K562 (cell line): ENCODE data around the gene EFHC2. TPM values are rescaled to one million over a fixed set of nuclear protein-coding genes. Genes with fewer than 3 reads are reported as not detected.

Experiments
- ATAC-seq: fragments of 200-7000 bp; cut with Tn5 transposase; 3 replicates; pipeline ENCODE4 v1.9.1; 2020; ENCODE audit warnings: moderate library complexity
- BruUV-seq: library from RNA; stranded (reverse); fragments of 400-500 nt; replicated peaks from 2 replicates; lab custom pipeline; 2021; lab: Mats Ljungman, UMichigan
- CTCF ChIA-PET: fragments of 300-600 bp; formaldehyde crosslinking; extraction: SDS; loops from one replicate; lab custom pipeline; 2021; ENCODE audit warnings: low intra/inter-chr PET ratio; lab: Yijun Ruan, JAX
- POLR2A ChIA-PET: fragments of 300-600, 350-650 bp; sonication (Branson Sonifier 250); formaldehyde crosslinking; extraction: SDS; loops from one replicate; lab custom pipeline; 2021; ENCODE audit warnings: antibody characterized with exemption, inconsistent platforms; lab: Yijun Ruan, JAX
- DNase-seq, 4 experiments: peaks; one replicate each; pipeline versions ENCODE4 v3.0.0 to v3.0.0-alpha.2; 2011 to 2018; ENCODE audit warnings: low spot score in 3 of 4, mixed read lengths in 3 of 4; ENCODE audit errors: extremely low read depth in 1 of 4
- FAIRE-seq: peaks from 2 replicates; lab custom pipeline; 2011; peaks lifted over from hg19 to GRCh38; lab: Jason Lieb, UNC
- H2AFZ ChIP-seq: 2 replicates; pipeline ENCODE4 v1.6.0; 2011; ENCODE audit warnings: low read depth, low read length, control low read depth, inconsistent platforms
- H3K27ac ChIP-seq: fragments of 200-600 bp; 3 replicates; pipeline ENCODE4 v1.8.0; 2011; ENCODE audit warnings: low read depth, mild to moderate bottlenecking, control low read depth, inconsistent platforms, low read length, moderate library complexity, mixed read lengths; ENCODE audit errors: extremely low read depth
- H3K27me3 ChIP-seq, 2 experiments: fragments of 300-600 bp in 1 of 2; 2 replicates in 1 of 2; 3 replicates in 1 of 2; pipeline versions ENCODE4 v1.6.0 to v1.8.0; 2011; ENCODE audit warnings: inconsistent platforms in 2 of 2, low read length in 2 of 2, mild to moderate bottlenecking in 1 of 2, mixed read lengths in 1 of 2, moderate library complexity in 1 of 2; ENCODE audit not compliant: control insufficient read depth in 2 of 2, insufficient read depth in 2 of 2
- H3K36me3 ChIP-seq: fragments of 300-600 bp; 3 replicates; pipeline ENCODE4 v1.8.0; 2011; ENCODE audit warnings: mild to moderate bottlenecking, low read length, inconsistent platforms; ENCODE audit not compliant: control insufficient read depth, insufficient read depth
- H3K4me1 ChIP-seq, 2 experiments: fragments of 200-600 bp in 1 of 2; replicated peaks in 1 of 2; 2 replicates in 1 of 2; 3 replicates in 1 of 2; pipeline versions ENCODE4 v1.5.1 to v1.8.0; 2011; ENCODE audit warnings: inconsistent platforms in 2 of 2, low read length in 2 of 2, mild to moderate bottlenecking in 1 of 2, mixed read lengths in 1 of 2, moderate library complexity in 1 of 2; ENCODE audit not compliant: control insufficient read depth in 2 of 2, insufficient read depth in 2 of 2
- H3K4me2 ChIP-seq: 2 replicates; pipeline ENCODE4 v1.6.1; 2011; ENCODE audit warnings: low read length, control low read depth, inconsistent platforms, mixed read lengths; ENCODE audit not compliant: insufficient read depth
- H3K4me3 ChIP-seq: fragments of 200-600 bp; sonication (generic), shearing (Covaris generic); 2 replicates; pipeline ENCODE4 v1.5.1; 2016; ENCODE audit warnings: control low read depth, inconsistent platforms
- H3K79me2 ChIP-seq: fragments of 200-600 bp; 3 replicates; pipeline ENCODE4 v1.8.0; 2011; ENCODE audit warnings: low read length, inconsistent platforms; ENCODE audit not compliant: control insufficient read depth, insufficient read depth
- H3K9ac ChIP-seq, 2 experiments: 2 replicates each; pipeline versions ENCODE4 v1.6.0 to v1.6.1; 2011; ENCODE audit warnings: low read depth in 2 of 2, low read length in 2 of 2, control low read depth in 1 of 2, inconsistent platforms in 1 of 2, mild to moderate bottlenecking in 1 of 2, mixed read lengths in 1 of 2; ENCODE audit not compliant: insufficient read depth in 1 of 2
- H3K9me1 ChIP-seq: one replicate; pipeline ENCODE4 v1.6.0; 2011; ENCODE audit warnings: inconsistent platforms, mild to moderate bottlenecking, low read length, moderate library complexity; ENCODE audit not compliant: control insufficient read depth, insufficient read depth
- H3K9me3 ChIP-seq: replicated peaks from 2 replicates; pipeline ENCODE4 v1.5.1; 2011; ENCODE audit warnings: low read depth, low read length, inconsistent platforms; ENCODE audit not compliant: control insufficient read depth, insufficient read depth
- H4K20me1 ChIP-seq: replicated peaks from 2 replicates; pipeline ENCODE4 v1.6.1; 2011; ENCODE audit warnings: low read length, inconsistent platforms, mixed read lengths; ENCODE audit not compliant: control insufficient read depth, insufficient read depth
- CXXC5 ChIP-seq: fragments of 250-450 bp; sonication (Bioruptor Pico); IDR thresholded peaks from 2 replicates; pipeline ENCODE4 v1.8.0; 2022; ENCODE audit warnings: inconsistent platforms, mild to moderate bottlenecking, moderate library complexity
- EGR1 ChIP-seq: fragments of 450-650 bp; conservative IDR thresholded peaks from 2 replicates; pipeline ENCODE4 v1.6.1; 2017; ENCODE audit warnings: mild to moderate bottlenecking
- HOMEZ ChIP-seq: fragments of 250-450 bp; sonication (Bioruptor Pico); IDR thresholded peaks from 2 replicates; pipeline ENCODE4 v1.4.0; 2020; ENCODE audit warnings: mild to moderate bottlenecking, moderate library complexity
- JUNB ChIP-seq: fragments of 450-650 bp; formaldehyde crosslinking; conservative IDR thresholded peaks from 2 replicates; pipeline ENCODE4 v1.4.0; 2020; ENCODE audit warnings: mild to moderate bottlenecking
- KDM4B ChIP-seq, 2 experiments: fragments of 450-650 bp in 1 of 2; sonication (generic) in 1 of 2; IDR thresholded peaks; 2 replicates each; pipeline ENCODE4 v1.6.1; 2016 to 2017; ENCODE audit warnings: borderline replicate concordance in 2 of 2, antibody characterized with exemption in 1 of 2, low read depth in 1 of 2, mild to moderate bottlenecking in 1 of 2
- PKNOX1 ChIP-seq: fragments of 450-650 bp; IDR thresholded peaks from 2 replicates; pipeline ENCODE4 v1.6.1; 2016
- PRMT5 ChIP-seq: sonication (generic); formaldehyde crosslinking; IDR thresholded peaks from 2 replicates; pipeline ENCODE4 v1.5.0; 2020; ENCODE audit warnings: missing genetic modification reagents
- SRSF1 ChIP-seq: fragments of 200-400 bp; formaldehyde crosslinking; IDR thresholded peaks from 2 replicates; pipeline ENCODE4 v1.6.1; 2017; ENCODE audit warnings: mild to moderate bottlenecking, low read depth, low read length, moderate library complexity
- STAG1 ChIP-seq: sonication (generic); formaldehyde crosslinking; IDR thresholded peaks from 2 replicates; pipeline ENCODE4 v1.5.0; 2020; ENCODE audit warnings: missing genetic modification reagents, borderline replicate concordance
- TCF7L2 ChIP-seq: fragments of 150-350 bp; IDR thresholded peaks from 2 replicates; pipeline ENCODE4 v1.6.1; 2016; ENCODE audit warnings: low read depth, mild to moderate bottlenecking, low read length, moderate library complexity
- YY1 ChIP-seq, 3 experiments: IDR thresholded peaks; 2 replicates each; pipeline ENCODE4 v1.6.1; 2011; ENCODE audit warnings: low read length in 2 of 3, mild to moderate bottlenecking in 2 of 3, moderate library complexity in 2 of 3, borderline replicate concordance in 1 of 3, control low read depth in 1 of 3, low read depth in 1 of 3; ENCODE audit not compliant: insufficient read depth in 3 of 3, insufficient replicate concordance in 2 of 3, control insufficient read depth in 1 of 3, insufficient read length in 1 of 3; ENCODE audit errors: extremely low read depth in 1 of 3
- ZKSCAN8 ChIP-seq: fragments of 200-800 bp; sonication (Bioruptor generic); IDR thresholded peaks from 2 replicates; pipeline ENCODE4 v1.6.1; 2016; ENCODE audit warnings: missing genetic modification characterization, missing compliant biosample characterization
- ZNF324 ChIP-seq: fragments of 250-450 bp; sonication (Bioruptor Pico); IDR thresholded peaks from 2 replicates; pipeline ENCODE4 v1.4.0; 2020; ENCODE audit warnings: mild to moderate bottlenecking
- ZNF512 ChIP-seq: IDR thresholded peaks from 2 replicates; pipeline ENCODE4 v1.6.1; 2016; ENCODE audit warnings: missing genetic modification characterization, missing compliant biosample characterization
- ZNF830 ChIP-seq: fragments of 250-450 bp; sonication (Bioruptor Pico); IDR thresholded peaks from 2 replicates; pipeline ENCODE4 v1.5.0; 2021; ENCODE audit warnings: mild to moderate bottlenecking
- WGBS: fragments of 100-300 bp; shearing (Covaris generic); methylation state at CpG from one replicate; pipeline ENCODE4 v1.1.6; 2016; ENCODE audit warnings: low coverage, mixed read lengths; ENCODE audit not compliant: insufficient coverage; ENCODE audit errors: missing lambda C conversion rate; 5-methylcytosine and 5-hydroxymethylcytosine counted together
- in situ Hi-C: fragments of 300-500 bp; cut with MboI; formaldehyde crosslinking; loops from 4 replicates; pipeline ENCODE4 v1.15.0; 2018; ENCODE audit warnings: inconsistent platforms, mixed read lengths
- intact Hi-C: fragments of 100-400 bp; cut with micrococcal nuclease; formaldehyde crosslinking; loops from 2 replicates; pipeline ENCODE4 v1.14.2; 2022
- polyA plus RNA-seq, 8 experiments: library from polyadenylated mRNA; depleted of rRNA in 4 of 8; stranded (reverse) in 5 of 8; unstranded in 3 of 8; fragments of >200 nt; fragmentation: Nextera tagmentation in 2 of 8; fragmentation: Illumina TruSeq in 1 of 8; extraction: Ambion mirVana in 2 of 8; extraction: Trizol in 1 of 8; gene quantifications; 2 replicates each; pipeline versions ENCODE4 v1.2.1 to v1.2.3, GENCODE V29; 2011 to 2014; ENCODE audit warnings: inconsistent platforms in 1 of 8, missing spikeins in 1 of 8
- total RNA-seq, 7 experiments: library from RNA; depleted of rRNA in 6 of 7; stranded (reverse); fragments of >200 nt in 6 of 7; fragmentation: Illumina TruSeq in 2 of 7; extraction: Trizol in 2 of 7; gene quantifications; 2 replicates each; pipeline versions ENCODE4 v1.2.1 to v1.2.3, GENCODE V29; 2011 to 2021; ENCODE audit warnings: low replicate concordance in 1 of 7
- TF ChIP-seq, protein P1 (sequence below): fragments of 450-650 bp; IDR thresholded peaks from 2 replicates; pipeline ENCODE4 v1.6.1; 2016; ENCODE audit warnings: antibody characterized with exemption
- TF ChIP-seq, protein P2 (sequence below): sonication (generic); formaldehyde crosslinking; IDR thresholded peaks from 2 replicates; pipeline ENCODE4 v1.9.0; 2022; ENCODE audit warnings: mild to moderate bottlenecking, missing genetic modification reagents

Gene EFHC2
- total and polyA plus RNA-seq, 9 of the 15 experiments (the other 6 are each of a cell fraction or from before 2014, with no cell fraction given): 1.3 to 8.1 (median 3.0) TPM

DNA sequence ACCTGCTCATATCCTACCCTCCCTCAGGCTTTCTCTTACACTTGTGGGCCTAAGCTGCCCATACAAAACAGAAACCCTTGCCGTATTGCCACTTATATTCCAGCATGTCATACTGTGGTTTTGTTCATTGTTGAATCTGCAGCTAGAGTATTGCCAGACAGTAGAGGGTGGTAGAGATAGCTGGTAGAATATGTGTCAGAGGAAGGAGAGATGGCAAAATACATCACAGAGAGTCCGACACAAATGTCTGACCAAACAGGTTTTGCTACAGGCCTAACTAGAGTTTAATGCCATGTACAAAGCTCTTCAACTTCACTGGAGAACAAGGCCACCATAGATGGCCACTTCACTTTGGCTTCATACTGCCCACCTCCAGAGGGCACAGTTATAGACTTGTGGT, 160.1 kb downstream of the EFHC2 start:
- FAIRE-seq (no peak), ATAC-seq (no peak)
- POLR2A ChIA-PET: no interaction called here
- TF ChIP-seq, protein P1, sequence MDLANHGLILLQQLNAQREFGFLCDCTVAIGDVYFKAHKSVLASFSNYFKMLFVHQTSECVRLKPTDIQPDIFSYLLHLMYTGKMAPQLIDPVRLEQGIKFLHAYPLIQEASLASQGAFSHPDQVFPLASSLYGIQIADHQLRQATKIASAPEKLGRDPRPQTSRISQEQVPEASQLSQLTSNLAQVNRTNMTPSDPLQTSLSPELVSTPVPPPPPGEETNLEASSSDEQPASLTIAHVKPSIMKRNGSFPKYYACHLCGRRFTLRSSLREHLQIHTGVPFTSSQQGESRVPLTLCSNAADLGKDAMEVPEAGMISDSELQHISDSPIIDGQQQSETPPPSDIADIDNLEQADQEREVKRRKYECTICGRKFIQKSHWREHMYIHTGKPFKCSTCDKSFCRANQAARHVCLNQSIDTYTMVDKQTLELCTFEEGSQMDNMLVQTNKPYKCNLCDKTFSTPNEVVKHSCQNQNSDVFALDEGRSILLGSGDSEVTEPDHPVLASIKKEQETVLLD: no peak
- TF ChIP-seq YY1 (IDR thresholded peaks at IDR 0.05; ENCODE audit: borderline replicate concordance in 1 of 3, control insufficient read depth in 1 of 3, extremely low read depth in 1 of 3, insufficient read depth in 3 of 3, insufficient read length in 1 of 3, insufficient replicate concordance in 2 of 3, low read depth in 1 of 3, low read length in 2 of 3) (no peak), ZNF830 (no peak), PKNOX1 (no peak), STAG1 (CRISPR knock-in tag) (no peak), PRMT5 (CRISPR knock-in tag) (no peak), EGR1 (no peak), KDM4B (IDR thresholded peaks at IDR 0.05; ENCODE audit: borderline replicate concordance in 2 of 2, low read depth in 1 of 2) (no peak), ZNF512 (no peak), CXXC5 (CRISPR knock-in tag) (no peak), TCF7L2 (no peak), HOMEZ (CRISPR knock-in tag) (no peak), JUNB (no peak), ZKSCAN8 (CRISPR knock-in tag) (no peak), SRSF1 (no peak), ZNF324 (CRISPR knock-in tag) (no peak)
- TF ChIP-seq, protein P2, sequence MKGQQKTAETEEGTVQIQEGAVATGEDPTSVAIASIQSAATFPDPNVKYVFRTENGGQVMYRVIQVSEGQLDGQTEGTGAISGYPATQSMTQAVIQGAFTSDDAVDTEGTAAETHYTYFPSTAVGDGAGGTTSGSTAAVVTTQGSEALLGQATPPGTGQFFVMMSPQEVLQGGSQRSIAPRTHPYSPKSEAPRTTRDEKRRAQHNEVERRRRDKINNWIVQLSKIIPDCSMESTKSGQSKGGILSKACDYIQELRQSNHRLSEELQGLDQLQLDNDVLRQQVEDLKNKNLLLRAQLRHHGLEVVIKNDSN (CRISPR knock-in tag): no peak

More for the DNA sequence above, 160.1 kb downstream of the EFHC2 start:
- in situ Hi-C loops: no loop called here
- 60% methylated on average over 2 of the region's 2 CpGs for WGBS
- no peaks in the 10 kb centered on the region for H3K79me2 ChIP-seq
- intact Hi-C loops: no loop called here
- no peaks in the 10 kb centered on the region for H3K27me3 ChIP-seq
- H3K4me3 ChIP-seq: no peak overlapping the region
- H2AFZ ChIP-seq: no peak overlapping the region
- no peaks in the 10 kb centered on the region for H3K36me3 ChIP-seq
- H4K20me1 ChIP-seq: no peaks in the 10 kb centered on the region
- H3K9me1 ChIP-seq: no peaks in the 10 kb centered on the region
- CTCF ChIA-PET: no interaction called here
- DNase-seq: no peak
- no peaks in the 10 kb centered on the region for H3K9me3 ChIP-seq
- H3K4me1 ChIP-seq: no peaks in the 10 kb centered on the region
- H3K27ac ChIP-seq: no peak overlapping the region
- H3K9ac ChIP-seq: no peak overlapping the region
- no peak overlapping the region for H3K4me2 ChIP-seq
- BruUV-seq: no TSS peak
